HEK293T (cell line): ENCODE data around the gene PXN.

Source experiments
- BHLHE40 ChIP-seq: fragments of 450-650 bp; IDR thresholded peaks from 2 replicates; pipeline ENCODE4 v1.6.1; 2016; ENCODE audit warnings: mild to moderate bottlenecking, moderate library complexity, borderline replicate concordance
- CTBP1 ChIP-seq: fragments of 450-650 bp; IDR thresholded peaks from 2 replicates; pipeline ENCODE4 v1.6.1; 2016; ENCODE audit warnings: borderline replicate concordance
- ELF4 ChIP-seq: fragments of 450-650 bp; IDR thresholded peaks from 2 replicates; pipeline ENCODE4 v1.6.1; 2017; ENCODE audit warnings: antibody characterized with exemption
- FOXA1 ChIP-seq: fragments of 450-650 bp; IDR thresholded peaks from 2 replicates; pipeline ENCODE4 v1.6.1; 2016; ENCODE audit warnings: mild to moderate bottlenecking
- FOXK2 ChIP-seq: fragments of 450-650 bp; IDR thresholded peaks from 2 replicates; pipeline ENCODE4 v1.6.1; 2016; ENCODE audit warnings: mild to moderate bottlenecking
- FOXM1 ChIP-seq: fragments of 450-650 bp; IDR thresholded peaks from 2 replicates; pipeline ENCODE4 v1.6.1; 2017; ENCODE audit warnings: mild to moderate bottlenecking, borderline replicate concordance
- HDGF ChIP-seq: fragments of 450-650 bp; IDR thresholded peaks from 2 replicates; pipeline ENCODE4 v1.6.1; 2017; ENCODE audit warnings: antibody characterized with exemption, borderline replicate concordance
- L3MBTL2 ChIP-seq: fragments of 450-650 bp; conservative IDR thresholded peaks from 2 replicates; pipeline ENCODE4 v1.6.1; 2016; ENCODE audit warnings: mild to moderate bottlenecking
- LEF1 ChIP-seq: fragments of 450-650 bp; IDR thresholded peaks from 2 replicates; pipeline ENCODE4 v1.6.1; 2017; ENCODE audit warnings: mild to moderate bottlenecking, borderline replicate concordance
- SP1 ChIP-seq: fragments of 450-650 bp; IDR thresholded peaks from 2 replicates; pipeline ENCODE4 v1.6.1; 2017
- SUZ12 ChIP-seq: fragments of 450-650 bp; IDR thresholded peaks from 2 replicates; pipeline ENCODE4 v1.6.1; 2016; ENCODE audit warnings: mild to moderate bottlenecking
- TARDBP ChIP-seq: fragments of 450-650 bp; IDR thresholded peaks from 2 replicates; pipeline ENCODE4 v1.6.1; 2016
- TF ChIP-seq, protein P1 (sequence below): fragments of 450-650 bp; IDR thresholded peaks from 2 replicates; pipeline ENCODE4 v1.6.1; 2016

DNA sequence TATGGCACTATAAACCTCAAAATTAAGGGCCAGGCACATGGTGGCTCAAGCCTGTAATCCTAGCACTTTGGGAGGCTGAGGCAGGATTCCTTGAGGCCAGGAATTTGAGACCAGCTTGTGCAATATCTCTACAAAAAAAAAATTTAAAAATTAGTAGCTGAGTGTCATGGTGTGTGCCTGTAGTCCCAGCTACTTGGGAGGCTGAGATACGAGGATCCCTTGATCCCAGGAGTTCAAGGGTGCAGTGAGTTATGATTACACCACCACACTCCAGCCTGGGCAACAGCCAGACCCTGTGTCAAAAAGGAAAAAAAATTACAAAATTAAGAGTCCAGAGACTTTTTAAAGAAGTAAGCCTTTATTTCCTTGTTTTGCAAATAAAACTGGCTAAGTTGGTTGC is 69.2 kb downstream of the PXN start:
- TF ChIP-seq CTBP1 = no peak
- no peak for TF ChIP-seq SUZ12
- TF ChIP-seq, protein P1, sequence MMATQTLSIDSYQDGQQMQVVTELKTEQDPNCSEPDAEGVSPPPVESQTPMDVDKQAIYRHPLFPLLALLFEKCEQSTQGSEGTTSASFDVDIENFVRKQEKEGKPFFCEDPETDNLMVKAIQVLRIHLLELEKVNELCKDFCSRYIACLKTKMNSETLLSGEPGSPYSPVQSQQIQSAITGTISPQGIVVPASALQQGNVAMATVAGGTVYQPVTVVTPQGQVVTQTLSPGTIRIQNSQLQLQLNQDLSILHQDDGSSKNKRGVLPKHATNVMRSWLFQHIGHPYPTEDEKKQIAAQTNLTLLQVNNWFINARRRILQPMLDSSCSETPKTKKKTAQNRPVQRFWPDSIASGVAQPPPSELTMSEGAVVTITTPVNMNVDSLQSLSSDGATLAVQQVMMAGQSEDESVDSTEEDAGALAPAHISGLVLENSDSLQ = no peak
- TF ChIP-seq ELF4 = no peak
- no peak for TF ChIP-seq FOXK2
- no peak for TF ChIP-seq TARDBP
- TF ChIP-seq FOXM1 = no peak
- no peak for TF ChIP-seq FOXA1
- TF ChIP-seq HDGF = no peak
- no peak for TF ChIP-seq LEF1
- TF ChIP-seq L3MBTL2 = no peak
- TF ChIP-seq BHLHE40 = no peak
- TF ChIP-seq SP1 = no peak
